LNCAP (cell line): ENCODE results near the gene TMEM181.

Experiments
- TF ChIP-seq, protein P1 (sequence below): fragments of 450-650 bp; IDR thresholded peaks from 2 replicates; pipeline ENCODE4 v1.5.1; 2017; ENCODE audit warnings: mild to moderate bottlenecking

TMEM181 gene

DNA sequence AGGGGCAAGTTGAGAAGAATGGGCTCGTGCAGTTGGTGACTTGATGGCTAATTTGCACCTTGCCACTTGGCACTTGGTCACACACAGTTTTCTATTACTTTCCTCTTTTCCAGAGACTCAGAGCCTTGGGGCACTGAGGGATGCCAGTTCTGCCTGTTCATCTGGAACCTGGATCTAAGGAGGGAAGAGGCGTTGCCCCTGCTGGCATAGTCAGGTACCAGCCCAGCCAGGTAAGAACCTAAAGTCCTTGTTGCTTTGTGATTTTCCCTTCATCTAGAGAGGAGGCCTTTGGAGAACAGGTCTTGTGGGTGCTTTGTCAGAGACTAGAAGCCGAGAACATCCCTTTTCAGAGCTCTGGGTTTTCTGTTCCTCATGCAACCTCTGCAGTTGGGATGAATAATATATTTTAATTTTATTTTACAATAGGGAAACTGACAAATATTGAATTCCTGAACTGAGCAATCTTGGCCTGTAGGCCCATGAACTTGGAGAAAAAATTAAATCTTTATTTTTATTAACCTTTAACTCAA is 101.3 kb downstream of the TMEM181 start:
- TF ChIP-seq, protein P1, sequence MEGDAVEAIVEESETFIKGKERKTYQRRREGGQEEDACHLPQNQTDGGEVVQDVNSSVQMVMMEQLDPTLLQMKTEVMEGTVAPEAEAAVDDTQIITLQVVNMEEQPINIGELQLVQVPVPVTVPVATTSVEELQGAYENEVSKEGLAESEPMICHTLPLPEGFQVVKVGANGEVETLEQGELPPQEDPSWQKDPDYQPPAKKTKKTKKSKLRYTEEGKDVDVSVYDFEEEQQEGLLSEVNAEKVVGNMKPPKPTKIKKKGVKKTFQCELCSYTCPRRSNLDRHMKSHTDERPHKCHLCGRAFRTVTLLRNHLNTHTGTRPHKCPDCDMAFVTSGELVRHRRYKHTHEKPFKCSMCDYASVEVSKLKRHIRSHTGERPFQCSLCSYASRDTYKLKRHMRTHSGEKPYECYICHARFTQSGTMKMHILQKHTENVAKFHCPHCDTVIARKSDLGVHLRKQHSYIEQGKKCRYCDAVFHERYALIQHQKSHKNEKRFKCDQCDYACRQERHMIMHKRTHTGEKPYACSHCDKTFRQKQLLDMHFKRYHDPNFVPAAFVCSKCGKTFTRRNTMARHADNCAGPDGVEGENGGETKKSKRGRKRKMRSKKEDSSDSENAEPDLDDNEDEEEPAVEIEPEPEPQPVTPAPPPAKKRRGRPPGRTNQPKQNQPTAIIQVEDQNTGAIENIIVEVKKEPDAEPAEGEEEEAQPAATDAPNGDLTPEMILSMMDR, result no peak

GRCh38 chr6:158662607-158662953 is 102.7 kb downstream of the TMEM181 start:
- TF ChIP-seq, protein P1, result no peak

DNA sequence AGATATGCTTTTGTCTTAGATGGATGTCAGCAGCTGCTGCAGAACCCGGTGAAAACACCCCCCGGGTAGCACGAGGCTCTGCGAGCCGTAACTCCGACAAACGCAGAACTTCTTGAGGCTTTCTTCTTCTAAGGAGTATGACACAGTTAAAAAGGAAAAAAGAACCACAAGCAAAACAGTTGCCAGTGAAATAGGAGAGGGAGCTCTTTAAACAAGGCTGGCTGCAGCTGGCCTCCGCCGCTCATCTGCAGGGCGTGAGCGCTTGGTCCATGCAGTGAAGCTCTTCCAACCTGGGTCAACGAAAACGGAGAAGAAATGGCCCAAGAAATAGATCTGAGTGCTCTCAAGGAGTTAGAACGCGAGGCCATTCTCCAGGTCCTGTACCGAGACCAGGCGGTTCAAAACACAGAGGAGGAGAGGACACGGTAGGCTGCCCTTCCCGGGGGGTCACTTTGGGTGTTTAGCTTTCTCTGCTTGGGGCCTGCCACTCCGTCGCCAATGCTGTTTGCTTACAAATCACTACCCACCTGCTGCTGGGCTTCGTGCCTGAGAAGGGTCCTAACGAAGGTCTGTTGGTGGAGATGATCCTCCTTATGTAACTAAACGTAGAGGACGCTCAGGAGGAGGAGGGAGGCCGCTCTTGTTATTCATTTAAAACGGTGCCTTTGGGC is 103.2 kb downstream of the TMEM181 start:
- TF ChIP-seq, protein P1, result no peak

- TF ChIP-seq, protein P1, result no peak
These were observed 103.8 kb downstream of the TMEM181 start for GRCh38 chr6:158663625-158664165.

- TF ChIP-seq, protein P1, result no peak
These were observed 105.4 kb downstream of the TMEM181 start for GRCh38 chr6:158665332-158665731.

- TF ChIP-seq, protein P1, result no peak
These were observed 106.9 kb downstream of the TMEM181 start for GRCh38 chr6:158666628-158667359.

DNA sequence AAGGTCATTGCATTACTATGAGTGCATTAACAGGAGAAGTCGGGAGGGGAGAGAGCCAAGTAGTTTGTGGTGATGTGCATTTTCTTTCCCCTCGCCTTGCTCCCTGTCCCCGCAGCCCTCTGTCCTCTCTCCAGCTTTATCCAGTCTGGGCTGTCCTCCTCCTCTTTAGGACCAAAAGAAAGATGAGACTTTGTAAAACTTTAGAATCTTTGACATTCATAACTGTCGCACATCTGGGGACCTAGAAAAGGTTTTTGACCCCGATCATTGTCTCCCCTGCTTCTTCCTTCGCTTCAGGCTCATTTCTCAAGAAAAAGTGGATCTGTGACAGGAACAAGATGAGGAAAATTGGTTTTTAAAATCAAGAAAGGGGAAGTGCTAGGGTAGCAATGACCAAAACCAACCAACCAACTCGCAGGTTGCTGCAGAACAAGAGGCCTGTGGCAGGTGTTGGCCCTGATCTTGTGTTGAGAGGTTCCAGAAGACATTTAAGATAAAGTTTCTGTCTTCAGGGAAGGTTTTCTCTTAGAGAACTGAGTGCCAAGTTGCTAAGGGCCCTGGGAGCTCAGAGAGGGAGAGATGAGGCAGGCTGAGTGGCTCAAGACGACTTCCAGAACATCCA is 107.6 kb downstream of the TMEM181 start:
- TF ChIP-seq, protein P1, result no peak
